Activated naive CD4-positive, alpha-beta T cell (primary cell): Measurements from ENCODE around the gene FADS2.

Experiments used
- DNase-seq, 4 experiments: peaks; one replicate each; lab custom pipeline; 2025; lab: John Stamatoyannopoulos, UW

Gene FADS2

DNA sequence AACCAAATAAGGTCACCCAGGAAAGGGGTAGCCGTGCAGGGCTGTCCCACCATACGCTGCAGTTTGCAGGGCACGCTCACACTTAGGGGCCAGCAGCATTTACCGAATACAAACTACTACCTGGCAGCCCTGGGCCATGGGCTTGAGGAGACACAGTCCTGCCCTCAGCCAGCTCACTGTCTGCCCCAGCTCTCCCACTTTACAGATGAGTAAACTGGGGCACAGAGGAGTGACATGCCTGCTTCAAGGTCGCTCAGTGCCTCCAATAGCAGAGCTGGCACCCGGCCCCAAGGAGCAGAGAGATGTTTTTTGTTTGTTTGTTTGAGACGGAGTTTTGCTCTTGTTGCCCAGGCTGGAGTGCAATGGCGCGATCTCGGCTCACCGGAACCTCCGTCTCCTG, 60.5 kb downstream of the FADS2 start:
- DNase-seq, result no peak

DNA sequence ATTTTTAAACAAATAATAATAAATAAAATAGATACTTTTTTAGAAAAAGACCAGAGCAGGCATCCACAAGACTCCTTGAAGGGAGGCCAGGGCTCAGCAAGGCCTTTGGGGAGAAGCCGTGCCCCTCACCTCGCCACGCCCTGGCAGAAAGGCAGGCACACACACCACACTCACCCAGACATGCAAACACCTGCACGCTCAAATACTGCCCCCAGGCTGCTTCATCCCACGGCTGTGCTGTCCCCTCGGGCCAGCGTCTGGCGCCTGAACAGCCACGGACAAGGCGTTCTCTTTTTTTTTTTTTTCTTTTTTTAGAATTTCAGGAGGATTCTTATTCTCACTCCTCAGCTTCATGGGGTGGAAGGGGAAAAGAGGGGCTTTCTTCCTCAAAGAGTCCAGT, 61.7 kb downstream of the FADS2 start:
- no peak for DNase-seq

DNA sequence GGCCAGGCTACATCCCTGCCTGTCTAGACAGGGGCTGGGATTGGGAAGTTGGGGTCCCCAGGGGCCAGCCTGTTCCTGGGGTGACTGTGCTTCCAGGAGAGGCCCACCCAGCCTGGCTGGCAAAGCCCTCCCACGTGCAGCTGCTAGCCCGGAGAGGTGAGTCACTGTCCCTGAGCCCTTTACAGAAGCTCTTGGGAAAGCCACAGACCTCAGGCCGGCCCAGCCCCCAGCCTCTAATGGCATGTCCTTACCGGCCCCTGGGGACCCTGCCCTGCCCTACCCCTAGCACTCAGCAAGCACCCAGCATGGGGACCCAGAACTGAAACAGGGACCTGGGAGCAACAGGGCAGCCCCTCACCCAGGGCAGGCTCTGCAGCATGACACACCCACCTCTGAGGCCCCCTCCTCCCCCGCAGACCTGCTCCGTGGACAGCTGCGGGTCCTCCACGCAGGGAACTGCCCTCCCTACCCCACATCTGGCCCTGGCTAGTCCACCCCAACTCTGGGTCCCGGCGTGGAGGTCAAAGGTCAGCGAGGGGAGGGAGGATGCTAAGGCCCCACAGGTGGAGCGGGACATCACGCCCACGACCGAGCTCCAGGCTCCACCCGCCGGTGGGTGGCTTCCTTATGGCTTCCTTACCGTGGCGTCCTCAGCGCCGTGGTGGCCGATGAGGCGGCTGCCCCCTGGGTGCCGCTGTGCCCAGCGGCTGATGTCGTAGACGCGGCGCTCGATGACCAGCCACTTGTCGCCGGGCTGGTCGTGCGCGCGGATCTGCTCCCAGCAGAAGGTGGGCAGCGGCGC, 62.6 kb downstream of the FADS2 start:
- peak in 1 of 4 experiments; percentile 27 for DNase-seq

DNA sequence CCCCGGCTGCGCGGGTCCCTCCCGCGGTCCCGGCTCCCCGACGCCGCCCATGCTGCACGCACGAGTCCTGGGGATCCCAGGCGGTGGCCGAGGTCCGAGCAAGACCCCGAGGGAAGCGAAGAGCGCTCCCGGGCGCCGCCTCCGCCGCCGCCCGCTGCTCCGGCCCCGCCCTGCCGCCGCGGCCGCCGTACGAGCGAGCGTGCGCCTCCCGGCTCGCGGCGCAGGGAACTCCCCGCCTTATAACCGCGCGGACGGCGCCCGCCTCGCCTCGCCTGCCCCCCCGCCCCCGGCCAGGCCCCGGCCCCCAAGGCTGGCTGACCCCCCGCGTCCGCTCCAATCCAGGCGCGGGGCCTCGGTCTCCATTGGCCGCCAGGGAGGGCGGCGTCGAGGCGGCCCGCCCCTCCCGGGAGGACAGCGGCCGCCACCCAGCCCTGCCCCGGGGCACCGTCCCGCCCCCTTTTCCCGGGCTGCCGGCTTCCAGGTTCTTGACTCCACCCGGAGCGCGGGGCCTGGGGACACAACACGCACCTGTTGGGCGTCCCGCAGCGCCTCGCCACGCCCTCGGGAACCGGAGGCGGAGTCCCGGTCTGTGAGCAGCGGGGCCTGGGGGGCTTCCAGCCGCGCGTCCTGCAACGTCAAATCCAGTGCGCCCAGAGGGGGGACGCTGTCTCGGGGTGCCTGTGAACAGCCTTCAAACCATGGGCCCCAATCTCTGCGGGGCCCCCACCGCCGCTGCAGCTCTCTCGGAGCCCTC, 63.4 kb downstream of the FADS2 start, which contains the start of gene FADS3:
Gene FADS3, minus strand, starts transcription at position 215 of the 754 bp plus-strand sequence. Its CDS starts 164 bp downstream, at position 51.
- peak in 3 of 4 experiments; percentile 17 to 36 (median 22) for DNase-seq

DNA sequence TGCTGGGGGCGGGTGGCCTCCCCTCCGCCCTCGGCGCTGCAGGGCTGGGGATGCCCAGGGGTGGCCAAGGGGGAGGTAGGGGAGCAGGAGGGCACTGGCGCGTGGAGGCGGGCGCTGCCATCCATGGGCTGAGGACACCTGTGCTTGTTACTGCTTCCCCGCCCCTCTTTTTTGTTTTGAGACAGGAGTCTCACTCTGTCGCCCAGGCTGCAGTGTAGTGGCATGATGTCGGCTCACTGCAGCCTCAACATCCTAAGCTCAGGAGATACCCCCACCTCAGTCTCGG, 63.9 kb downstream of the FADS2 start:
- no peak for DNase-seq

DNA sequence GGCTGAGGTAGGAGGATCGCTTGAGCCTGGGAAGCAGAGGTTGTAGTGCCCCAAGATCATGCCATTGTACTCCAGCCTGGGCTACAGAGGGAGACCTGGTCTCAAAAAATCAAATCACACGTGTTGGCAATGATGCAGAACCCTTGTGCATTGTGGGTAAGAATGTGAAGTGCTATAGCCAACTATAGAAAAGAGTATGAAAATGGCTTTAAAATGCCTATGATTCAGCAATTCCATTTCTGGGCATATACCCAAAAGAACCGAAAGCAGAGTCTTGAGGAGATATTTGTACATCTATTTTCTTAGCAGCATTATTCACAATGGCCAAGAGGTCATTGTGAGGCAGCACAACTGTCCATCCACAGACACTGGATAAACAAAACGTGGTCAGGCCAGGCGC, 65.9 kb downstream of the FADS2 start:
- DNase-seq, result no peak

DNA sequence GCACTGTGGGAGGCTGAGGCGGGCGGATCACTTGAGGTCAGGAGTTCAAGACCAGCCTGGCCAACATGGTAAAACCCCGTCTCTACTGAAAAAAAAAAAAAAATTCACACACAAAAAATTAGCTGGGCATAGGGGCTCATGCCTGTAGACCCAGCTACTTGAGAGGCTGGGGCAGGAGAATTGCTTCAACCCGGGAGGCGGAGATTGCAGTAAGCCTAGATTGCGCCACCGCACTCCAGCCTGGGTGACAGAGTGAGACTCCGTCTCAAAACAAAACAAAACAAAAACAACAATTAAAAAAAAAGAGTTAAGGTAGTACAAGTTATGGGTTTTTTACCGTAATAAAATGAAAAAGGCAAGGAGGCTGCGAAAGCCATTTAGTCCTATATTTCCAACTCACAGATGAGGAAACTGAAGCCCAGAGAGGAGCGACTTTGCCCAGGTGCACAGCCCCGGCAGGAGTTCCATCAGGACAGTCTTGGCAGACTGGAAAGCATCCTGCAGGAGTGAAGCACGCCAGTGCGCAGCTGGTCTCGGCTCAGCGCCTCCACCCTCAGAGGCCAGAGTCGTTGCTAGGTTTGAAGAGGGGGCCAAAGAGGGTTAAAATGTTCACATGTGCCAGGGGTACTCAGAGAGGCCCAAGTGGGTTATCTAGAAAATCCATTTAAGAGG, 67.1 kb downstream of the FADS2 start:
- DNase-seq, result no peak

DNA sequence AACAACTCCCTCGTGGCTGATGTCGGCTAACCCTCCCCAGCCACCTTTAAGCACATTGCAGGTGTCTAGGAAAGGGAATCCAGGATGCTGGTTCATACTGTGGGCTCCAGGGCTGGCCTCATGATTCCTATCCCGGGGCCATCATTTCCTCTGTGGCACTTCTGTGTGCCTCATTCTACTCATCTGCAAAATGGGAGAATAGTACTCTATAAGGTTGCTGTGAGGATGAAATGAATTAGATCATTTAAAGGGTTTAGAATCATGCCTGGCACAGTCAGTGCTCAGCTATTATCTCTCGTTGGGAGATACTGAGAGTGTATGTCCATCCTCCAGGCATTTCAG, 67.6 kb downstream of the FADS2 start:
- no peak for DNase-seq

DNA sequence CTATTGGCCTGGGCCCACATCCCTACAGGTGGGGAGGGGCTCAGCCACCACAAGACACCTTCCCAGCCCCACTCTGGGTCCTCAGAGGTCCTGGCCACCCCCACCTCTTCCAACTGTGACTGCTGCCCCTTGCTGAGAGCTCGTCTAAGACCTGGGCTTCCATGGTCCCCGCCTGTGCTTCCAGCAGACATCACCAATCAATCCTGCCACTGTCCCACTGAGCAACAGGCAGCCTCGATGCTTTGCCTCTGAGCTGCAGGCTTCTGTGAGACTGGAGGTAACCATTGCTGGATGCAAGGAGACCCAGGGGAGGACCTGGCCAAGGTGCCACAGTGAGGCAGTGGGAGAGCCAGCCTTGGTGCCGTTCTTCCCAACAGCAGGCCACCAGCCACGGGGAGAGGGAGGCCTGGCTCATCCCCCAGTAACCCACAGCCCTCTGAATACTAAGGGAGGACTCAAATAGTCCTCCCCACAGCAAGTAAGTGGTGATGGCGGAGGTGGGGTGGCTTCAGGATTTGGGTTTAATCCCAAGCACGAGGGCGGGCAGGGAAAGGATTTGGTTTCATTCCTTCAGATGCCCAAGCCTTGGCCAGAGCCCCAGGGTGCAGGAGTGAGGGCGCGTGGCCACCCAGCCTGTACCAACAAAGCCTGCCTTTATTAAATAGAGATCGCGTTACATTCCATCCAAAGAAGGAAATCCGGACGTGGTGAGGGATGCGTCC, 68.7 kb downstream of the FADS2 start:
- DNase-seq, result no peak

DNA sequence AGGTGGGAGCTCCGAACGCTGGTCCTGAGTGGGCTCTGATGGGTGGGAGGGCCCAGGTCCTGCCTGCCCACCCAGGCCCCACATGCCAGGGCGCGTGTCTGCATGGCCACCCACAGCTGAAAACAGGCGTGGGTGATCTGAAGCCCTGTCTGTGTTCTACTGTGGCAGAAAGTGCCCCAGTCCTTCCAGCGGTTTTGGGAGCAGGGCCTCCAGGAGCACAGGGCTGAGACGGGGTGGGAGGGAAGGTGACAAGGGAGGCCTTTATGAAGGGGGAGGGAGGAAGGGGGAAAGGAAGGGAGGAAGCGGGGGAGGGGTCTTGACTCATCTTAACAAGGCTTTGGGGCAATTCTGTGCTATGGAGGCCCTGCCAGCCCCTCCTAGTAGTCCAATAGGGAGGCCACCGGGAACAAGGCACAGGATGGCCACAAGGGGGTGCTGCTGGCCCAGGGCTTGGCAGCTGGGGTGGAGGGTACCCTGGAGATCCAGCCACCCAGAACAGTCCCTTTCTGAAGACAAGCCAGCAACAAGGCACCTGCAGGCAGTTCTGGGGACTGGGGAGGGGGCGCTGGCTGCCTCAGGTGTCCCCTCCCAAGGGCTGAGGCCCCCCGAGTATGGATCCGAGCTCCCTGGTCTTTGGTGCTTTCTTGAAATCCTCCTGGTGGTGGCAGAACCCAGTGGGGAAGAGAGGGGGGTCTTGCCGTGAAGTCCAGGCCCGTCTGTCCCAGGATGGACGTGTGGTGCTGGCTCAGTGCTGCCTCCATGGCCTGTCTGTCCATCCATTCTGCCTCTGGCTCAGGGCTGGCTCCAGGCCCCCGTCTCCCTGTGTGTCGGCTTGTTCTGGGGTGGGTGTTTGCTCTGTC, 69.5 kb downstream of the FADS2 start:
- DNase-seq, result peak; percentile 44 to 76 (median 62)

DNA sequence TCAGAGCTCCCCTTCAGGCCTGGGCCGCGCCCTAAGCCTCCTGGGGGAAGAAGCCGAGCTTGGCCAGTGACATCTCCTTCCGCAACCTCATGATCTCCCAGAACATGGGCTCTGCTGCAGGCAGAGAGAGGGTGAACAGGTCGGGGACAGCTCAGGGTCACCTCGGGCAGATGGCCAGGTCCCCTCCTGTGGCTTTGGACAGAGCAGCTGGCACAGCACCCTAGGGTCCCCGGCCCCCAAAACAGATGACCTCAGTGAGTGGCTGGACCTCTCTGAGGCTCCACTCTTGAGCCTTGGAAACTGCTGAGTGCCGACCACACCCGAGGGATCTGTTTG, 70.1 kb downstream of the FADS2 start:
- no peak for DNase-seq

DNA sequence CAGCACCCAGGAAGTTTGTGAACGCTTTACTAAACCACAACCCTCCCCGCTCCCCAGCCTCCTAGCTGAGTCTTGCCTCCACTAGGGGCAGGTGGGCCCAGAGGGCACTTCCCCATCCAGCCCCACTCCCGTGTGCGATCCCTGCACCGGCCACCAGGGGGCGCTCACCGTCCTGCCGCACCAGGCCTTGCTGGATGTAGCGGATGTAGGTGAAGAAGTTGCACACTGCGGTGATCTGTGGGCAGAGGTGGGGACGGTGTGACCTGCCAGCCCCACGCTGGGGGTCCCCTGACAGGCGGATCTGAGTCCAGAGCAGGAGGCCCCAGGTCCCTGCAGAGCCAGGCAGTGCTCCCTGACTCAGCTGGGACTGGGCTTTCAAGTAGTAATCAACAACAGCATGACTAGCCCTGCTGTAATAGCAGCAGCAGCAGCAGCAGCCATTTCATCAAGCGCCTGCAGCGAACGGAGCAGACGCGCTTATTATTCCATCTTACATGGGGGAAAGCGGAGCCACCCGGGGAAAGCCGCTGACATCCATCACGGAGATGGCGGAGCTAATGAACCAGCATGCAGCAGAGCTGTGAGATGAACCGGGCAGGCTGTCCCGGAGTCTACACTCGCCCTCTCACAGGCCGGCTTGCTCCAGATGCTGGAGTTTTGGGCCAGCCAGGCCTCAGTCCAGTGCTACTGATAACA, 71.2 kb downstream of the FADS2 start:
- peak; percentile 93 to 96 (median 94) for DNase-seq

DNA sequence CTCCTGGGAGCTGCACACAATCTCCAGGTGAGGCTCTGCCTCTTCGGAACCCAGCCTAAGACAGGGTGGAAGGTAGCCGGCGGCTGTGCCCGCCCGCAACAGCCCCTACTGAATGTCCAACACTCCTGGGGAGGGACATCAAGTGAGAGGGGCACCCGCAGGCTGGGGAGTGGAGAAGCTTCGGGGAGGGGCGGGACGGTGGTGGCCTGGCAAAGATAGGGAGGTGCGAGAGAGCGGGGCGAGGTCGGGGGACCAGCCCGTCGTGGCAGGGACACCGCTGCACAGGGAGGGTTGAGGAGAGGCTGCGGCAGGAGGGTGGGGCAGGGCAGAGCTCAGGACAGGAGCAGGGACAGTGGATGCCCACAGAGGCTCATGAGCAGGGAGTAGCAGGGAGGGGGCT, 72.2 kb downstream of the FADS2 start:
- no peak for DNase-seq

DNA sequence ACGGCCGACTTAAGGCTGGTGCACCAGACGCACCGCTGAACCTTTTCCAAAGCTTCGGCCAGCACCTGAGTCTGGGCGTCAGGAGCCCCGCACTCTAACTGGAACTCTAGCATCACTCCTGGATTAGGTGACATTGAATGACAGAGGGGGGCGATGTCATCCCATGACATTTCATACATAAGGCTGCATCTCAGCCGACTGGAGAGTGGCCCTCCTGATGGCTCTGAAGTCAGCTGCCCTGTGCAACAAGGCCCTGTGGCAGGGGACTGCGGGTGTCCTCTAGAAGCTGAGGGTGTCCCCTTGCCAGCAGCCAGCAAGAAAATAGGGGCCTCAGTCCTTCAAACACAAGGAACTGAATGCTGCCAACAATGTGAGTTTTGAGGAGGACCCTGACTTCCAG, 73.3 kb downstream of the FADS2 start:
- DNase-seq, result no peak

DNA sequence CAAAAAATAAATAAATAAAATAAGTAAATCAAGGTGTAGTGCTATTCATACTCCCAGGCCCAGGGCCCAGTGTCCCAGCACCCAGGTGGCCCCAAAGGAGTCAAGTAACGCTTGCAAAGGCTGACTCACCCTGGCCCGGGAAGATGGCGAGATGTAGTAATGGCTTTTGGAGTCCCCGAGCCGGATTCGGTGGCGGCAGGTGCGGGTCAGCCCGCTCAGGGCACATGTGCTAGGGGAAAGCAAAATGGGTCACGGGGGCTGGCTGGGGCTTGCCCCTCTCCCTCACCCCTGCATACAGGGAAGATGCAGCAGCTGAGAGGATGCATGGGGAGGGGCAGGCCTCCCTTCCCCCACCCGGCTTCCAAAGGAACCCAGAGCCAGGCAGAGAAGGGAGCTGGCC, 74.2 kb downstream of the FADS2 start:
- no peak for DNase-seq

DNA sequence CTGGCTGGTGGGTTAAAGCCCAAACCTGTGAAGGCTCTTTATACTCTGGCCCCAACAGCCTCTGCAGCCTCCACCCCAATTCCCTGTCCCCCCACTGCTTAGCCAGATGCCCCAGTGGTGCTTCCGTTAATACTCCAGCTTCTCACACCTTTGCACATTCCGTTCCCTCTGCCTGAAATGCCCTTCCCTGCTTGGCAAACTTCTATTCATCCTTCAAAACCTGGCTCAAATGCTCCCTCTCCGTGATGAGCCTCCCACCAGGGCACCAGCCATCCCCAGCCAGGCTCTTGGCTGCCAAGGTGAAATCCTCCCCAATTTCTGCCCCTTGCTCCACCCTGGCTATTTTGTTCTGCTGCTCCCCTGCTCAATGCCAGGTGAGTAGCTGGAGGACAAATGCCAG, 75.7 kb downstream of the FADS2 start:
- no peak for DNase-seq

DNA sequence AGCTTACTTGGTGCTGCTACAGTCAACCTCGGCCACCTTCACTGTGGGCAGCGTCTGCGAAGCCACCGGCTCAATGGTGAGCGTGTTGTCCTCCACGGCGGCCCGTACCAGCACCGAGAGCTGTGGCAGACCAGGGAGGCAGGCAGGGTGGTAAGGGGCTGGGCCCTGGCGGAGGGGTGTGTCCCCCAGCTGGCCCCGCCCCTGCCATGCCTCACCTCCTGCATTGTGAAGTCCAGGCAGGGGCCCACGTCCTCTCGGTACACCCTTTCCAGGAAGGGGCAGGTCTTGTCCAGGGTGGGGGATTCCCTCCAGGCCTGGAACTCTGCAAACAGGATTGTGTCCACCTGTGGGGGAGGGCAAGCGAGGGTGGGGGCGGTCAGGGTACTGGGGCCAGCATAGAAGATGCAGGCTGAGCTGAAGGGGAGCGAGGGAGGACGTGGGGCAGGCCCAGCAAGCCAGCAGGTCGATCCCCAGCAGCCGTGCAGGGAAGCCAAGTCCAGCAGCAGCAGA, 76.5 kb downstream of the FADS2 start:
- DNase-seq, result no peak

DNA sequence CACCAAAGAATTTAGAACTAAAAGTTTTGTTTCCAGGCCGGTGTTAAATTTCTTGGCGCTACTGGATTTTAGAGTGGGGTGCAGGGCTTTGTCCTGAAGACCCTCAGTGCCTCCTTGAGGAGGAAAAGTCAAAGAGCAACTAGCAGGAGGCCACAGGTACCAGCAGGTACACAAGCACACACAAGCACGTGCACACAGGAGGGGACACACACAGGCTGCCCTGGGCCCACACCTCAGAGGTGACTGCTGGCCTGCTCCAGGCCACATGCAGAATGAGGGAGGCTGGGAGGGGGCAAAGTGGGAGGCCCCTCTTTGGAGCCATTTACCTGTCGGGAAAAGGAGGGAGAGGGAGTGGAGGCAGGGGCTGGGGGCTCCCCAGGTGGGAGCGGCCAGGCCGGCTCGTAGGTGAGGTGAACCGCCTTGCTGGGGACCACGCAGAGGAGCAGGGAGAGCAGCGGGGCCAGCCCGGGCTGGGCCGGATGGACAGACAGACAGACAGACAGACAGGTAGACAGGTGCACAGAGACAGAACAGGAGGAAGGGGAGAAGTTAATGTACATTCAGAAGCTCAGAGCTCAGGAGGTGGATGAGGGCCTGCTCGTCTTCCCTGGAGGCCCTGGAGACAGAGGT, 77.1 kb downstream of the FADS2 start:
- no peak for DNase-seq

DNA sequence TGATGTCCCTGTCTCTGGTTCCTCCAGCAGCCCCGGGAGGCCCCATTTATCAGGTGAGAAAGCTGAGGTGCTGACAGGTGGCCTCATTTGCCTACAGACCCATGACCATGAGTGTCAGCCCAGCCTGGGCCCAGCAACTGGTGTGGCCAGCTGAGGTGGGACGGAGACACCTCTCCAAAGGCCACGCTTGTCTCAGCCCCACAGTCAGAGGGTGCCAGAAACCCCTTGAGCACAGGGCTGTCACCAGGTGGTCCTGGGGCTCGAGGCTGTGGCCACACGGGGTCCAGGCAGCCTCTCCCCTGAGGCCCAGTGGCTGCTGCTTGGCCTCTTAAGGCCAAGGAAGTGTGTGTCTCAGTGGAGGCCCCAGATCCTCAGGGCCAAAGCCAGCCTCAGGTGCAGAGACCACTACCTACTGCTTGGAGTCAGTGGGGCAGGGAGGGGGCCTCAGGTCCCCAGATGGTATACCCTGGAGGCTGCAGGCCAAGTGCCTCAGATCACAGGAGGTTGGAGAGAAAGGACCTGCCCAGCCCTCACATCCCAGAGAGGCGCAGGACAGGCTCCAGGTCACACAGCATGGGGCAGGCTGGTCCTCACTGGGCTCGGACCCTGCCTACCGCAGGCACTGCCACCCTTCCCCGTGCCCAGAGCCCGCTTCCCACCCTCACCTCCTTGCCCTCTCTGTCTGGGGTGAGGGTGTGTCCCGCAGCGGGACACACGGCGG, 77.9 kb downstream of the FADS2 start:
- no peak for DNase-seq

DNA sequence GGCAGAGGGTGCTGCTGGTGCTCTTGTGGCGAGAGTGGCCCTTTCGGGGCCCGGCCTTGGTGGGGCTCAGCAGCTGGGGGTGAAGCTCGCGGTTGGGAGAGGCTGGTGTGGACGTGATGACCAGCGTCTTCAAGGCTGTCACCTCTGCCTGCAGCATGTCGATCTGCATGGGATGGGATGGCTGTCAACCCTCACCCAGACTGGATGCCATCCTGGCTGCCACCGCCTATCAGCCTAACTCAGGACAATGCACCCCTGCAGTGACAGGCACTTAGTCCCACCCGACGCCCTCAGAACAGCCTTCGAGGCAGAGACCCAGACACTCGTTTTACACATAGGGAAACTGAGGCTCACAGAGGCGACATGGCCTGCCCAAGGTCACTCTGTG, 78.4 kb downstream of the FADS2 start:
- DNase-seq, result no peak
